RCC 7860 (cell line): ENCODE results near the gene LRBA.
"Not testable (repeated sequence)": the region's sequence is repeated elsewhere in the genome, so short reads cannot be mapped to it uniquely, and the experiment has no call there.

ENCODE experiments used
- DNase-seq: peaks from one replicate; pipeline ENCODE4 v3.0.0-alpha.2; 2015; ENCODE audit warnings: low spot score
- FAIRE-seq: peaks from 2 replicates; lab custom pipeline; 2012; peaks lifted over from hg19 to GRCh38; lab: Jason Lieb, UNC

LRBA gene

DNA sequence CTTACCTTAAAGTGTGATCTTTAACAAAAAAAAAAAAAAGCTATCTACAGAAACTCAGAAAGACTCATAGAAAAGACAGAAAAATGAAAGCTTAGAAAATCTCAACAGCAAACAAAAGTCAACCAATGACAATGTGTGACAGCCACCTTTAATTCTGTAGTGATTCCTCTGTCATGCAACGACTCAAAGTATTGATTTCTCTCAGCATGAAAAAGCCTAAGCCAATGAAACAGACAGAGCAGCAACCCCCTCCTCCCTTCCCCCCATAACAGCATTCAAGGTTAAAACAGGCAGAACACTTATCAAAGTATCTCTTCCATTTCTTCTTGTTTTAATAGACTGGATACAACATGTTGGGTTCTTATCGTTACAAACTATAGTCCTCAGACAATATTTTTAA lies 320.6 kb downstream of the LRBA start:
- DNase-seq (no peak), FAIRE-seq (no peak)

DNA sequence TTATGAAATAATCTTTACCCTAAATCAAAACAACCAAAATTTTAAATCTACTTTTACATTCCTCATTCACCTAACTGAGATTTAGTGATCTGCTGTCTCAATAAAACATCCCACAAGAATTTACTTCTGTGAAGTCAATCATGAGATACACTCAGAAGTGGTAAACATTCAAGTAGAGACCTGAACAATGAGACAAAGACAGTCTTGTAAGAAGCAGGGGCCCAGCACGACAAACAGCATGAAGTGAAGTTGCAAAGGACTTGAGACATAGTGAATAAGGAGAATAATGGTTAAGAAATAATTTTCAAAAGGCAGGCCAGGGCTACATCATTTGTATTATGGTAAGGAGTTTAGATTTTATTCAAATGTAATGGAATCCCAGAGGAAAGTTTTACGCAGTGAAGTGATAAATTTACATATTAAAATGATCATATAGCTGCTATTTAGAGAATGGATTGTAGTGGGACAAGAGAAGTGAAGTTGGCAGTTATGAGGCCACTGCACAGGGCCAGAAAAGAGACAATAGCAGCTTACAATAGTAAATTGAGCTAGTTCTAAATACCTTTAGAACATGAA lies 331.2 kb downstream of the LRBA start:
- FAIRE-seq (no peak), DNase-seq (no peak)

DNA sequence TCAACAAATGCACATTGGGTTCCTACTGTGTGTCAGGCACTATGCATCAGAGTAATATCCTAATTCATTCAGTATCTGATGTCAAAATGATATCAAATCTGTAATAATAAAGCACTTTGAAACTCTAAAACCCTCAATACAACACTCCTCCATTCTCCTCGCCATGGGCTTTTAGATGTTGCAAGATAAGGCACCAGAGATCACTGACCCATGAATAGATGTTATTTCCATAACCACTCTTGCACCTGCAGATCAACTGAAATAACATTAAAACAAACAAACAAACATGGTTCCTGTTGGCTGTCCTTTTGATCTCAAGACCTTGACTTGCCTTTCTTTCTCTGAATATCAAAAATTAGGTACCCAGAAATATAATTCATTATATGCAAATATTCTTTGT lies 333.0 kb downstream of the LRBA start:
- FAIRE-seq (no peak), DNase-seq (no peak)

DNA sequence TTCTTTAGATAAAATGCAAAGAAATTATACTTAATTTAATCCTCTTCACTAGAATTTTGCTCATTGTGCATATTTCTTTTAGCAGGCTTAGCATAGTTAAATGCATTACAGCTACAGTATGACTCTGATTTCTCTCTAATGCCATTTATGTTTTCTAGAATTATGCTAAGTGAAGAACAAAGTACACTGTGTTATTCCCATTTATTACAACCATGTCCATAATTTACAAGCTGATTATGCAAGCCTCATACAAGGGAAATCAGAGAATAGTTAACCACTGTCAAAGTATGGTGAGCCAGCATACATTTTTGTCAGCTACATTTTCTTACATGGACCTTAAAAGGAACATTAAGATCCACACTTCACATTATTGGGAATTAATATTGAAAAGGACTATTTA lies 334.0 kb downstream of the LRBA start:
- no peak for FAIRE-seq

DNA sequence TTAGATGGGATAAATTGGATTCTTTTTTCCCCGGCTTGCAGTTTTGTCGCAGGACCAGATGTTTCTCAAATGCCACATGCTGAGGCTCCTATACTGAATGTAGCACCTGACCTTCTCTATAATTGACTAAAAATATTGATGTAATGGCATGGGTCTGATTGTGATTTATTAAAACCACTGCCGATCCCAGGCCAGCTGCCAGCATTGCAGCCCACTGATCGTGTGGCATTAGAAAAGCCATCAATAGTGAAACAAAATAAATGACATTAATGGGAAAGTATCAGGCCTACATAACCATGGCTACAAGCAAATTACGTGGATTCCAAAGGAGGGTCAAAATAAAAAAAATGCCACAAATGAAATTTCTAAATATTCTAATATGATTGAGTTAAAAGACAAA lies 334.4 kb downstream of the LRBA start:
- DNase-seq, result no peak

More for the DNA sequence above, 334.0 kb downstream of the LRBA start:
- DNase-seq, result no peak

DNA sequence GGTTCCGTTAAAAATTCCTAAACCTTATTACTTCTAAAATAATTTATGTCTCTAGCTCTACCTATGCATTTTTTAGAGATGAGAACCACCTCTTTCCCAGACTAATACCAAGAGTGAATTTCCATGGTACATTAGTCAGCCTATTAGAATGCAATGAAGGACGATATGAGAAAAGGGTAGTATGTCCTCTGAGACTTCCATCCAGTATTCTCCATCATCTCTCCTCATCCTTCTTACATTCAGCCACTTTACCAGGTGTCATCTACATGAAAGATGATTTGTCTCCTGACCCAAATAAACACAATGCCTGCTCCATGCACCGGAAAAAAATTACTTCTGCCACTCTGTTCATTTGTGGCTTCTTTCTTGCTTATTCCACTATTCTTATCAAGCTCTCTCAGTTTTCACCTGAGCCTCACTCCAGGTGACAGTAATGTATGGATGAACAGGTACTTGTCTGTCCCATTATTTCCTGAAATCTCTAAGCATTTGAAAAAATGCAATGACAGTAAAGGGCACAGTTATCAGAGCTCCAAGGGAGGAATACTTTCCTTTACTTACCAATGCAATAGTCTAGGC lies 335.2 kb downstream of the LRBA start:
- no peak for FAIRE-seq

More for the DNA sequence above, 334.4 kb downstream of the LRBA start:
- no peak for FAIRE-seq

DNA sequence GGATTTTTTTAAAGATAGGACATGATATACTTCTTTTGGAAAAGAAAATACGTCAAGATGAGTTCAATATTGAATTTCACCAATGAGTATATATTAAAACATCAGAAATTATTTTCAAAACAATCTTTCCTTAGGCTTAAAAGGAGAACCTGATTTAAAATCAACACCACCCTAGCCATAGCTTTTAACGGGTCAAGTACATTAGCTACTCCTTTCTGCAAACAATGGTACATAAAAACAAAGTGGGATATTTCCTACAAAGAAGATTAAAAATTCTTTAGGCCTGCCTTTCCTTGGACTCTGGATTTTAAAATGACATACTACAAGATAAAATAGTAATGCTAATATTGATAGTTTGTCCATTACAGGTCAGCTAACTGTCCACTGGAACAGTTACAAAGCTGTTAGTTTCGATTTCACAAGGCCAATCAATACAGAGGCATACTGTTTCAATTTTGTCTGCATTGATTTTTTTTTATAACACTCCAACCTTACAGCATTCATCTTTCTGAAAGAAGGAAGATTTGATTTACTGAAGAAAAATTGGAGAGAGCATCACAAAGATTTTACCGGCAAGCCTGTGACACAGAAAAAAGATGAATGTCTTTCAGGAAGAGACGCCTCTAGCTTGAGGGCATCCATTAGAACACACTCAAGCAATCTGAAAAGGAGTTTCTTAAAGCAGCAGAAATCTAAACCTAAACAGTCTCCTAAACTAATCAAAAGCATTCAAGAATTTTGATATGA lies 335.9 kb downstream of the LRBA start:
- DNase-seq (no peak), FAIRE-seq (no peak)

More for the DNA sequence above, 335.2 kb downstream of the LRBA start:
- DNase-seq, result no peak

DNA sequence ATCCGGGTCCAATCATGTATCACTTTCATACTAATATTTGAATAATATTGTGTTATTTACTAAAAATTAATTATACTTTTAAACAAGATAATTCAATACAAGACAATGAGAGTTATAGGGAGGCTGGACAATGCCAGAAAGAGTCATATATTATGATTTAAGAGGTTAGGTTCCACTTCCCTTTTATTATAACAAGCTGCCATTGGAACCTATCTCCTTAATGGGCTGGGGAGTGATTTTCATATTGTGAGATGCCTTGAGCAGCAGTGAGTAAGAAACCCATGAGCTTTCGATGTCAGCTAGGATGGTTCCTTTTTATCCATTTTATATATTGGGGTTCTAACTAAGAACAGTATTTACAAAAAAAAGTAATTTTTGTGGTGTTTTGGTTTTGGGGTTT lies 341.3 kb downstream of the LRBA start:
- no peak for FAIRE-seq
- DNase-seq, result no peak

DNA sequence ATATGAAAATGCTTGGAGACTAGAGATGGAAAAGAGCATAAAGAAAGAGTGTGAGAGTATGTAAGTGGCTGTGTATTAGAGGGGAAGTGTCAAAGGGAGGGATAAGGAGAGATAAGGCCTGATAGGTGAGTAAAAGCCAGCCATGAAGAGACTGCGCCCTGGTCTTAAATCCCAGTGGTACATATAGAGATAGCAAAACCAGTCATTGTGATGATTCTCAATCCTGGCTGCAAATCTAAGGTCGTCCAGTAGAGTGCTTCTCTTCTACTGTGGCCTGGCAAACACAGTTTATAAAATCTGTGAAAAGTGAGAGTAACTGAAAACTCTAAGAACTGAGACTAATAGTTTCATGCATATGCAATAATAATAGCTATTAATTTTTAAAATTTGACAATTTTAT lies 346.3 kb downstream of the LRBA start:
- FAIRE-seq (no peak), DNase-seq (no peak)

DNA sequence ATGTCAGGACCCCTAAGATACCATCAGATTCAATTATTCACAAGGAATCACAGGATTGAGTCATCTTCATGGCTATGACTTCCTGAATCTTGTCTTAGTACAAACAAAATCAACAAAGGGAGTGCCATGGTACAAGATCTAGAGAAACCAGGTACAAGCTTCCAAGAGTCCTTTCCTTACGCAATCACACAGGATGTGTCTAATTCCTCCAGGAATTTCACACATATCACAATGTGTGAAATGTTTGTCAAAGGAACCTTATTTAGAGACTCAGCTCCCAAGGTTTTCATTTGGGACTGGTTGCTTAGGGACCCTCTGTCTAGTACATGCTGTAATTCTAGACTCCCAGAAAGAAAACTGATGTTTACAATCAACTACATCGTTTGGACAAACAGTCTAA lies 350.1 kb downstream of the LRBA start:
- FAIRE-seq, result no peak
- peak; percentile 24 for DNase-seq

DNA sequence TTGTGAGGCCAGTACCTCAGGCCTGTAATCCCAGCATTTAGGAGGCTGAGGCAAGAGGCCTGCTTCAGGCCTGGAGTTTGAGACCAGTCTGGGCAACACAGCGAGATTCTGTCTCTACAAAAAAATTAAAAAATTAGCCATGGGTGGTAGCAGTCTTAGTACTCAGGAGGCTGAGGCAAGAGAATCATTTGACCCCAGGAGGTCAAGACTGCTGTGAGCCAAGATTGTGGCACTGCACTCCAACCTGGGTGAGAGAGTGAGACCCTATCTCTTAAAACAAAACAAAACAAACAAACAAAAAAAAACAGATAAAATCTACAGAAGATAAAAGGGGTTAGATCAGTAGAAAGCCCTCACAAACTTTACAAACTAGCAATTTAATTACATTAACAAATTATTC lies 352.4 kb downstream of the LRBA start:
- no peak for DNase-seq
- FAIRE-seq, result no peak

DNA sequence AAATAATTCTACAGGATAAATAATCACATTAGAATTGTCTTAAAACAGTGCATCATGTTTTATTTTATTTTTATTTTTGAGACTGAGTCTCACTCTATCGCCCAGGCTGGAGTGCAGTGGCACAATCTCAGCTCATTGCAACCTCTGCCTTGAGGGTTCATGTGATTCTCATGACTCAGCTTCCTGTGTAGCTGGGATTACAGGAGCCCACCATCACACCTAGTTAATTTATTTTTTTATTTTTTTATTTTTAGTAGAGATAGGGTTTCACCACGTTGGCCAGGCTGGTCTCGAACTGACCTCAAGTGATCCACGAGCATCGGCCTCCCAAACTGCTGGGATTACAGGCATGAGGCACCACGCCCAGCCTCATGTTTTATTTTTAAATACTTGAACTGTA lies 353.5 kb downstream of the LRBA start:
- not testable (repeated sequence) for DNase-seq, FAIRE-seq

DNA sequence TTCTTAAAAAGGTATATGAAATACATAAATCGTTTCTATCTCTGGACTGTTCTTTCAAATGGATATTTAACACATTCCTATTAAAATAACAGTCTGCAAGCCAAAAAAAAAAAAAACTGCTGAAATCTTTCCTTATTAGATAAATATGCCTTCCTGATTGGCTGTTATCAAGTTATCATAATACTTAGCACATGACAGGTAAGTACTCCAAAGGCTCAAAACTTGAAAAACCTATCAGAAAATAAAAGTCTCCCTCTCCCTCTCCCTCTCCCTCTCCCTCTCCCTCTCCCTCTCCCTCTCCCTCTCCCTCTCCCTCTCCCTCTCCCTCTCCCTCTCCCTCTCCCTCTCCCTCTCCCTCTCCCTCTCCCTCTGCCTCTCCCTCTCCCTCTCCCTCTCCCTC lies 356.8 kb downstream of the LRBA start:
- DNase-seq, FAIRE-seq: not testable (repeated sequence)

DNA sequence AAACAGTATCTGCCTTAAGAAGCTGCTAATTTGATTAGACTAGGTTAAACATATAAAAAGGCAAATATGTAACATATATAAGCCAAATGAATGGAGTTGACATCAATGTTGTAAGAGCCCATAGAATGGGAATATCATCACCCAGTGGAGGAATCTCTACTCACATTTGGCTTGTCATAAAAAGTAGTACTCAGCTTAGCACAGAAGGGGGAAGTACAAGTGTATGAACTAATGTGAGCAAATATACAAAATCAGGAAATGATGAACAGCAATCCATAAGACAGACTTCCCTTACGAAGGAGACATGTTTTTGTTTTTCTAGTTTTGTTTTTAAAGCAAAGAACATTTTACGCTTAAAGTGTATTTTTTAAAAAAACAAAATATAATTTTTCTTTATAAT lies 358.2 kb downstream of the LRBA start:
- DNase-seq (no peak), FAIRE-seq (no peak)

DNA sequence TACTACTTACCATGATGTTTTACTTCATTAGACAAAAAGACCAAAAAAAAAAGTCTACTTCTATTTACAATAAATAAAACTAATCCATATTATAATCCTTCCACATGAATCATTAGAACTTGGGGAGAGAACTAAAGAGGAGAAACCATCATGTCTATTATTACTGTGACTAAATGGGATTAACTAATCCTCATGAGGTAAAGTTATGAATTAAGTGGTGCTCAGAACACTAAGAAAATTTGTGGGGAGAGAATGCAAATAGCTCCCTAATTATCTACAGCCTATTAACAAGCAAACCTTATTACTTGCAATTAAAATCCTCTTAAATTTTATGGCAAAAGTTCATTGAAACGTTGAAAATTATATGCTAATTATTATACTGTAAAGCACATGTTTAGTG lies 364.3 kb downstream of the LRBA start:
- FAIRE-seq (no peak), DNase-seq (no peak)

DNA sequence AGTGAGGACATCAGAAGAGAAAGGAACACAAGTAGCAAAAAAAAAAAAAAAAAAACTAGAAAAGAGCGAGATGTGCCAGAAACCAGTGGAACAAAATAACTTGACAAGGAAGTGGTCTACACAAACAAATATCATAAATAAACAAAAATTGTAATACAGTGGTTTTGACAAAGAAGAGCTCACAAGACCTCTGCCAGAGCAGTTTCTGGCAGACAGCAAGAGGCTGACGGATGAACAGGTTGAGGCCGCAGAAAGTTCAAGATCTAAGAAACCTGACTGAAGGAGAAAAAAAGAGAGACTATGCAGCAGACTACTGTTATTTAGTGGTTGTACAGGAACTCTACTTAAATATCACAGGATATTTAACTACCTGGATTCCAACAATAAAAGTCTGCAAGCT lies 367.0 kb downstream of the LRBA start:
- DNase-seq, result no peak
- FAIRE-seq, result no peak

DNA sequence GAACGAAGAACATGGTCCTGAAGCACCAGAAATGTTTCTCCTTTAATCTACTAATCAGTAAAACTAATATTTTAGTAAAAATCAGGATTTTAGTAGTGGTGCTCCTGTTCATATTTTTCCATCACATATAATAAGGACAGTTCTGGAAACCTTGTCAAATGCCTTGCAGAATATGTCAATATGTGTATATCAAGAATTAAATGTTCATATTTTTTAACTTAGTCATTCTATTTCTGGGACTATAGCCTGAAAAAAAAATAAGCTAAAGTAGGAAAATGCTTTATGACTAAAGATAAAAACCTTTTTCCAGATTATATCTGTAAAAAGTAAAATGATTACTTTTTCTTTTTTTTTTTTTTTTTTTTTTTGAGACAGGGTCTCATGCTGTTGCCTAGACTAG lies 368.1 kb downstream of the LRBA start:
- no peak for FAIRE-seq
- no peak for DNase-seq

DNA sequence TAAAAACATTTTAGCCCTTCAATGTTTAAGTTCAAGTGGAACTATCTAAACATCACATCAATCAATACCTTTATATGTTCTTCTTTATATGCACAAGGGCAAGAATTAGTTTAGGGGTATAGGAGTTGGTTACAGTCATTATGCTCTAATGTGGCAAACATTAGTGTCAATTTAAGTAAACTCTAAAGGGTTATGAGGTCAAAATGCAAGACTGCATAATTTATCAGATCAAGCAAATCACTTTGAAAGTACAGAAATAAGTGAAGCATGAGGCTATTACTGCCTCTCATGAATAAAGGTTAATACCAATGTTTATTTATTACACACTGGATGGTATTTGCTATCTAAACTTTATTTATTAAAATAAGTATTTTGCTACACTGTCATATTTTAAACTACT lies 373.5 kb downstream of the LRBA start:
- FAIRE-seq (no peak), DNase-seq (no peak)

DNA sequence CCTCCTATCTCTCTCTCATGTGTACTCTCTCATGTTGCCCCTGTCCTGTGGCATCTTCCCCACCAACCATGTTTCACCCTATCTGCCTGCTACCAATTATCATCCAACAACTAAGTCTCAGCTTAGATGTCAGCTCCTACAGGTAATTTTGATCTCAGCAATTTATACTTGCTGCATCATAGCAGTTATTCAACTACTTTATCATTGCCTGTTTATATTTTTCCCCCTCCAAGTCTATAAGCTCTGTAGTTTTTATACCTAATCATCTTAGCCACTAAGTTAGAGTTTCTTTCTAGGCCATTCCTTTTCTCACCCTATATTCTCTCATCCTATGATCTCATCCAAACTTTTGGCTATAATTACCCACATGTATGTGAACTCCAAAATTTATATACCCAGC lies 382.4 kb downstream of the LRBA start:
- DNase-seq (no peak), FAIRE-seq (no peak)

DNA sequence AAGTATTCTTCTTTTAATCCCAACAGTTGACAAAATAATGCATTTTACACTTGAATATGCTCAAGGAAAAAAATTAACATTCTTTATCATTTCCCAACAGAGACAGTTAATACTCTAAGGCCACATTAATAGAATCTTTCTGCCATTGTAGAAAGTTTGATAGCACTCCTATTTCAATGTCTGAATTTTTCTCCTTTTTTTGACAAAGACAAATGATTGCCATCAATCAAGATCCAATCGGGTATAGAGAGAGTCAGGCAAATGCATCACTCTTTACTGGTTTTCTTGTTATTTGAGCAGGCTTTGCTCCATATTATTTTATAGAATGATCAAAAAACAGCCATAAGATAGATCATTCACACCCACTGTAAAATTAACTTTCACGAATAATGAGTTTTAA lies 387.0 kb downstream of the LRBA start:
- FAIRE-seq (no peak), DNase-seq (no peak)

DNA sequence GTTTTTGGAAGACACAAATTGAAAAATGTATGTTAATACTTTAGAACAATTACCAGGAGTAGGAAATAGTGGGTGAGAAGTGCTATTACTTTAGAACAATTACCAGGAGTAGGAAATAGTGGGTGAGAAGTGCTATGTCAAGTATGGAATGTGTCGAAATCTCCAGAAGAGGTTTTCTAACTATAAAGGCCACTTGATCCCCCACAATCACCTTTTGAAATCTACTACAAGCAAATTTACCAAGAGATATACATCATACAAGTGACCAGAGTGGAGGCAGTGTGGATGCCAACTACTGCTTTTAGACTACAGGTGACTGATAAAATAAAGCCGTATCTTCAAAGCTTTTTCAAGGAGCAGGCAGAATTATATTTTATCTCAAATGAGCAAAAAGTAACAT lies 390.1 kb downstream of the LRBA start:
- FAIRE-seq (no peak), DNase-seq (no peak)

DNA sequence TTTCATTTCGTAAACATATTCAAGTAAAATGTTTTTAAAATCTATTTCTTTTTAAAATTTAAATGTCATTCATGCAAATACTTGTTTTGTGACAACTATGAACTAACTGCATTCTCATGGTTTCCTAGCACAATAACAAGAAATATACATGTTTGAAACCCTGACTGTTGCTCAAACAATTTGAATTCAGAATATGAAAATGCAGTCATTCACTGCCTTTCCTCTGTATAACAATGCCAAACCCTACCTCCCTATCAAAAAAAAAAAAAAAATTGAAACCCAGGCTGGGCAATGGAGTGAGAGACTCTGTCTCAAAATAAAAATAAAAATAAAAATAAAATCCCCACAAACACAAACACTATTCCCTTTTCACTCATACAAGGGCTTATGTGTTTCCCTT lies 391.0 kb downstream of the LRBA start:
- FAIRE-seq (no peak), DNase-seq (no peak)
